KMS-11 (cell line): ENCODE results near the gene MFSD12.

ENCODE experiments used
- H2AFZ ChIP-seq: fragments of 200-600 bp; sonication (generic); 2 replicates; pipeline ENCODE4 v1.6.1; 2016; ENCODE audit warnings: antibody characterized with exemption, mixed run types, low read depth
- H3K27ac ChIP-seq: fragments of 200-600 bp; sonication (generic); 2 replicates; pipeline ENCODE4 v1.6.1; 2016; ENCODE audit warnings: mild to moderate bottlenecking, mixed run types
- H3K27me3 ChIP-seq: fragments of 200-600 bp; sonication (generic); 2 replicates; pipeline ENCODE4 v1.6.1; 2017; ENCODE audit warnings: mild to moderate bottlenecking, low read depth, mixed run types, moderate library complexity; ENCODE audit not compliant: insufficient read depth
- H3K36me3 ChIP-seq: fragments of 200-600 bp; sonication (generic); 2 replicates; pipeline ENCODE4 v1.6.1; 2017; ENCODE audit warnings: mild to moderate bottlenecking, mixed run types; ENCODE audit not compliant: insufficient read depth
- H3K4me1 ChIP-seq: fragments of 200-600 bp; sonication (generic); 2 replicates; pipeline ENCODE4 v1.6.1; 2016; ENCODE audit warnings: mild to moderate bottlenecking, low read depth, mixed run types; ENCODE audit not compliant: poor library complexity, severe bottlenecking
- H3K4me2 ChIP-seq: fragments of 200-600 bp; sonication (generic); 2 replicates; pipeline ENCODE4 v1.7.0; 2016; ENCODE audit warnings: mild to moderate bottlenecking, mixed run types
- H3K4me3 ChIP-seq: fragments of 200-600 bp; sonication (generic); IDR thresholded peaks from 2 replicates; pipeline ENCODE4 v1.6.1; 2017; ENCODE audit warnings: low read depth, low read length, mixed read lengths; ENCODE audit not compliant: insufficient read depth
- H3K79me2 ChIP-seq: fragments of 200-600 bp; sonication (generic); 2 replicates; pipeline ENCODE4 v1.6.1; 2016; ENCODE audit warnings: low read depth, mixed run types; ENCODE audit not compliant: insufficient read depth
- H3K9ac ChIP-seq: fragments of 200-600 bp; sonication (generic); 2 replicates; pipeline ENCODE4 v1.6.1; 2016; ENCODE audit warnings: mild to moderate bottlenecking, mixed run types
- H4K20me1 ChIP-seq: fragments of 200-600 bp; sonication (generic); 2 replicates; pipeline ENCODE4 v1.6.1; 2016; ENCODE audit warnings: mild to moderate bottlenecking, mixed run types; ENCODE audit not compliant: insufficient read depth
- CTCF ChIP-seq: fragments of 200-600 bp; sonication (generic); conservative IDR thresholded peaks from 2 replicates; pipeline ENCODE4 v1.6.1; 2017; ENCODE audit warnings: low read depth, mild to moderate bottlenecking, antibody characterized with exemption, low read length, moderate library complexity, mixed read lengths

The MFSD12 gene

DNA sequence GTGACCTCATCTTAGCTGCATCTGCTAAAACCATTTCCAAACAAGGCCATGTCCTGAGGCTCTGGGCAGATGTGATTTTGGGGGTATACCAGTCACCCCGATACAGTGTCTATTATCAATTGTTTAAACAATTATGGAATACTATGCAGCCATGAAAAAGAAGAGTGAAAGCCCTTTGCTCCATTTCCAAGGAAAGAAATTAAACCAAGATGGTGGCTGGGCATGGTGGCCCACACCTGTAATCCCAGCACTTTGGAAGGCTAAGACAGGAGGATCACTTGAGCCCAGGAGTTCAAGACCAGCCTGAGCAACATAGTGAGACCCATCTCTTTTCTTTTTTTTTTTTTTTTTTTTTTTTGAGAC, 17.6 kb downstream of the MFSD12 start:
- H3K4me3 ChIP-seq, result no peak overlapping the region

DNA sequence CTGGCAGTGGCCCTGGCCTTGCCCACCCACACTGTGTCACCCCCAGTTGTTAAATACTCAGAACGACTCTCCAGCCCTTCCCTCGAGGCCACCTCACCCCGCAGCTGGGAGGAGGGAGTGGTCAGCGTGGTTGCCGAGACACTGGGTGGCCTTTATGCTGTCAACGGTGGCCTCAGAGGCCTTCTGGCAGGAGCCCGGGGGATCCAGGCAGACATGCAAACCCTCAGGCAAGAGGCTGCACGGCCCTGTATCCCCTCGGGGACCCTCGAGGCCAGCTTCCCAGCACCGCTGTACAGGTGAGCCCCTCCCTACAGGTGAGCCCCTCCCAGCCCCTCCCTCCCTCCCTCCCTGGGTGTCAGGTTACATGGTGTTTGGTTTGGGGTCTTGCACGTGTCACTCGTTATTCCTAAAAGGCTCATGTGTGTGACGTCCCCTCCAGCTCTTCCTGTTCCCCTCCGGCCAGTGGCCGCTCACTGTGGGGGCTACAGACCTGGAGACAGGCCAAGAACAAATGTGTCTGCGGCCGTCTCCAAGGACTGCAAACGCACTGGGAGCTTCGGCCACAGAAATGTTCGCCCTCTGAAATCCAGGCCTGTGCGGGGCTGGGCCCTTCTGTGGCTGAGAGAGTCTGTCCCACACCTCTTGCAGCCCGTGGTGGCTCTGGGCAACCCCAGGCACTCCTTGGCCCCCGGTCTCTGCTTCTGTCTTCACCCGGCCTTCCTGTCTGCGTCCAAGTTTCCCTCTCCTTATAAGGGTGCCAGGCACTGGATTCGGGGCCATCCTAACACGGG, 18.2 kb downstream of the MFSD12 start, which contains the start of gene TEKTIP1:
Gene TEKTIP1, plus strand, starts transcription at position 210 of the 791 bp plus-strand sequence. Its CDS starts 4 bp downstream, at position 214.
- no peaks in the 10 kb centered on the region for H3K79me2 ChIP-seq
- H4K20me1 ChIP-seq, result no peaks in the 10 kb centered on the region
- TF ChIP-seq CTCF, result no peak
- no peak within 1 kb of the TSS for H3K27ac ChIP-seq
- no peaks in the 10 kb centered on the region for H3K36me3 ChIP-seq
- H3K4me1 ChIP-seq, result no peaks in the 10 kb centered on the region
- no peaks in the 10 kb centered on the region for H3K27me3 ChIP-seq
- H3K4me3 ChIP-seq, result no peak within 1 kb of the TSS
- no peak within 1 kb of the TSS for H2AFZ ChIP-seq
- H3K4me2 ChIP-seq, result no peak within 1 kb of the TSS
- no peak within 1 kb of the TSS for H3K9ac ChIP-seq

More for the DNA sequence above, 17.6 kb downstream of the MFSD12 start:
- no peak overlapping the region for H2AFZ ChIP-seq
- no peak overlapping the region for H3K9ac ChIP-seq
- H3K4me2 ChIP-seq, result no peak overlapping the region
- no peaks in the 10 kb centered on the region for H3K36me3 ChIP-seq
- no peaks in the 10 kb centered on the region for H3K27me3 ChIP-seq
- no peaks in the 10 kb centered on the region for H3K4me1 ChIP-seq
- TF ChIP-seq CTCF, result no peak
- H4K20me1 ChIP-seq, result no peaks in the 10 kb centered on the region
- H3K79me2 ChIP-seq, result no peaks in the 10 kb centered on the region
- no peak overlapping the region for H3K27ac ChIP-seq

DNA sequence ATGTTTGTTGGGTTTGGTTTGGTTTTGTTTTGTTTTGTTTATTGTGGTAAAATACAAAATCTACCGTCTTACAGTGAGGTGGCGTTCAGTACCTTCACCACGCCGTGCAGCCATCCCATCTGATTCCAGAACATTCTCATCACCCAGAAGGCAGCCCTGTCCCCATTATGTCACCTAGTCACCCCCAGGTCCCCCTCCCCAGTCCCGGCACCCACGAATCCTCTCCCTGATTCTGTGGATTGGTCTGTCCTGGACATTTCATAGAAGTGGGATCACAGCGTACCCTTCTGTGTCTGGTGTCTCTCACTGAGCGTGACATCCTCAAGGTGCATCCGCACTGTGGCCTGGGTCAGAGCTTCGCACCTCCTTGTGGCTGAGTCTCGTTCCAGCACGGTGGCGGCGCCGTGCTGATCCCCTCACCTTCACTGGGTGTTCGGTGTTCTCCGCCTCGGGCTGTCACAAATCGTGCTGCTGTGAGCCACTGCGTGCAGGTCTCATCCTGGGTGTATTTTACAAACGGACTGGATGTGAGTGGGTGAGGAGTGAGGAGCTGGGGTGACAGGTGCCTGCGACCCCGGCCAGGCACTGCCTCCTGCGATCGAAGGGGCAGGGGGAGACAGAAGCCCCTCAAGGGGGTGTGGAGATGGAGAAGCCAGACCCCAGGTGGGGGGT, 19.0 kb downstream of the MFSD12 start:
- Histone ChIP-seq H3K4me1 (no peaks in the 10 kb centered on the region), H4K20me1 (no peaks in the 10 kb centered on the region), H3K4me2 (no peak overlapping the region), H3K27ac (no peak overlapping the region), H2AFZ (no peak overlapping the region), H3K27me3 (no peaks in the 10 kb centered on the region), H3K36me3 (no peaks in the 10 kb centered on the region), H3K4me3 (no peak overlapping the region), H3K9ac (no peak overlapping the region), H3K79me2 (no peaks in the 10 kb centered on the region)
- no peak for TF ChIP-seq CTCF

GRCh38 chr19:3537438-3538240, 19.7 kb downstream of the MFSD12 start:
- no peaks in the 10 kb centered on the region for H4K20me1 ChIP-seq
- no peak overlapping the region for H3K4me2 ChIP-seq
- H2AFZ ChIP-seq, result no peak overlapping the region
- TF ChIP-seq CTCF, result no peak
- H3K4me1 ChIP-seq, result no peaks in the 10 kb centered on the region
- no peak overlapping the region for H3K27ac ChIP-seq
- no peaks in the 10 kb centered on the region for H3K79me2 ChIP-seq
- no peak overlapping the region for H3K9ac ChIP-seq
- H3K4me3 ChIP-seq, result no peak overlapping the region
- no peaks in the 10 kb centered on the region for H3K27me3 ChIP-seq
- H3K36me3 ChIP-seq, result no peaks in the 10 kb centered on the region
